Hematopoietic multipotent progenitor cell (in vitro differentiated cells): ENCODE data around the gene FUCA2. TPM values are rescaled to one million over a fixed set of nuclear protein-coding genes. Genes with fewer than 3 reads are reported as not detected.

Experiments
- DNase-seq, 3 donors: peaks; one replicate each; pipeline ENCODE4 v3.0.0-alpha.2; 2011 to 2015; ENCODE audit warnings: low read depth in 2 of 3, low spot score in 2 of 3
- total RNA-seq: library from RNA; depleted of rRNA; stranded (reverse); fragments of >200 nt; gene quantifications from one replicate; pipeline ENCODE4 v1.2.3, GENCODE V29; 2012

Gene FUCA2
- total RNA-seq = 7.8 TPM

DNA sequence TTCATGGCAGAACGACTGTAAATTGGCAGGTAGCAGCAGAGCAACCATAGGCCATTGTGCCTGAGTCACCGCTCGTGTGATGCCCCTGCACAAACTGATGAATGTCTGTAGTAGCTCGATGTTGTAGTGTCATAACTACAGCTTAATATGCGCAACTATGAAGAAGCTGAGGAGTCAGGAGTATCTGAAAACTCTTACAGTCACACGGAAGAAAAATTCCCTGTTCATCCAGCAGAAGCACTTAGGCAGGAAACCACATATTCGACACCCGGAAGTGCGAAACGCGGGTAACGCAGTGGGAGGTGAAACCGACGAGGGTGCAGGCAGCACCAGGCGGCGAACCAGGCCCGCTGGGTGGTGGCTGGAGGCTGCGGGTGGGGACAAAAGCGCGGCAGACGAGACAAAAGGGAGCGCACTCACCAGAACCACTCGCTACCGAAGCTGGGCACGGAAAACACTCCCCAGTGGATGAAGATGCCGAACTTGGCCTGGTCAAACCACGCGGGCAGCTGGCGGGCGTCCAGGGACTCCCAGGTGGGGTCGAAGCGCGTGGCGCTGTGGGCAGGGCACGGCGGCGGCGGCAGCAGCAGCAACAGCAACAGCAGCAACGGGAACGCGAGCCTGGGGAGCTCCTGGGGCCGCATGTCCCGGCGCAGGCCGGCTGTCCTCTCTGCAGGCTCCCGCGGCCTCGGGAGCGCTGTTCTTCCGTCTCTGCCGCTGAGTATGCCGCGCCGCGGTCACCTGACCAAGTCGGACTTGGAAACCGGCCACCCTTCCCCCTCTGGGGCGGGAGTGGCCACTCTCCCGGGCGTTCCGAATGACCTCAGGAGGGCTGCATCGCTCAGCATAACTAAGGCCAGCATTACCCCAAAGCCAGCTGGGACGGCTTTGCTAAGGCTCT, at the start of gene FUCA2:
TSS of gene FUCA2 (minus strand) at position 730 of the 901 bp plus-strand sequence. CDS start at position 644, 86 bp downstream.
- DNase-seq = peak; percentile 32 to 58 (median 50)

DNA sequence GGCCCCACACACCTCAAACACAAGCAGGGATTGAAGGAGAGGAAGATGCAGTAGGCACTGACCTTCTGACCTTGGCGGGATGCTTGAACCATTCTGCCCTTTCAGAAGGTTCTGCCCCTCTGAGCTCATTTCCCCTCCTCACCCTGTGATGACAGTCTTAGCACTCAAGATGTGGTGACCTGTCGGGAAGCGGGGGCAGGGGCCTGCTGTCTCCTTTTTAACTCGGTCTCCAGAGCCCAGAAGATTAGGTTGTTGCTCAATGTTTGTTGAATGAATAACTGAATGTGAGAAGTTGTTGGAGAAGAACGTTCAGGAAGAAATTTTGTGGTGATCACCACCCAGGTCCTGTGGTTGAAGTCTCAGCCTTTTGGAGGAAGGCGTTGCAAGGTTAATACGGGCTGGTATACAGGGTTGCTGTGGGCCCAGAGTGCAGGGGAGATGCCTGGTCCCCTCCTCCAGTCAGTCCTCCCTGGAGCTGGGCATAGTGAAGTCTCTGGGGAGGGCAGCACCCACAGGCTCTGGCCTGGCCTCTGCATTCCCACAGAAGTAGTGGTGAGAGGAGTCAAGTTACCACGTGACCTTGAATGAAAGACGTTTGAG, 49.7 kb upstream of the FUCA2 start:
- no peak for DNase-seq

DNA sequence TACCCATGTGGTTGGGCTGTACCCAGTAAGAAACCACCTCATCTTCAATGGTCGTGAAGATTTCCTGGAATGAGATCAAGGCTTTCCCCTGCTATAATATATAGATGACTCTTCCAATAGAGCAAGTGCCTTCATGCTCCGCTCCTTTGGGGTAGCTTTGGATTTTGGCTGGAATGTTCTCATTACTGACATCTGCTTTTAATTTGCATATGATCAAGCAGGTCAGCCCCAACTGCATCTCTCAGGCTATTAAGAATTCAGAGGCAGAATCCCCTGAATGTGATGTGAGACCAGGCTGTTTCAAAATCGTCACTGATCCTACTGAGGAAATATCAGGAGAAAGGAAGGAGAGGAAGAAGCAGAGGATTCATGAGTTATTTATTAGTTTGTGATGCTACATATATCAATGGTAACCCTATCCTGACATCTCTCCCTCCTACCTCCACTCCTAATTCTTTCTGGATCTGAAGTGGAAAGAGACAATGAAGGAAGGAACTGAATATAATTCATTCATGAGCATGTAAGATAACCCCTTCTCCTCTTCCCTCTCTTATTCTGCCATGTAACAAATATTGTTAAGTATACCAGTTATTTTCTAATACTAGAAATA, 47.6 kb upstream of the FUCA2 start:
- no peak for DNase-seq

- no peak for DNase-seq
These were observed 45.0 kb upstream of the FUCA2 start for GRCh38 chr6:143556529-143556928.

DNA sequence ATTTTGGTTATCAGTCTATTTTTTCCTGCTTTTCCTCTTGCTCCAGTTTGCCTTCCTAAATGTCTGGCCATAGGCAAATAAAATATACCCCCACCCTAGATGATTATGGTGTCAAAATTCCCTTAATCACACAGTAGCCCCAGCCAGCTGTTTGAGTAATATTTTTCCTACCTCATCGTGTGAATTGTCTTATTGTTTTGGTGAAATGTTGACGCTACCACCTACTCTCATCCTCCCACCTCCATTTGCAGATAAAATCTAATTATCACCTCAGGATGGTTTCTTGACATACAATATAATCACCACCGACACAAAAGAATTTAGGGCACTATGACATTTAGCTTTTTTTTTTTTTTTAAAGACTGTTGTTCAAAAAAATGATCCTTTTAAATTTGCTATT, 44.1 kb upstream of the FUCA2 start:
- DNase-seq = no peak

- peak in 2 of 3 donors; percentile 9 to 27 for DNase-seq
These were observed 43.6 kb upstream of the FUCA2 start for GRCh38 chr6:143555071-143555492.

GRCh38 chr6:143553337-143553736, 41.8 kb upstream of the FUCA2 start:
- DNase-seq = no peak

- no peak for DNase-seq
These were observed 38.4 kb upstream of the FUCA2 start for GRCh38 chr6:143549949-143550268.

DNA sequence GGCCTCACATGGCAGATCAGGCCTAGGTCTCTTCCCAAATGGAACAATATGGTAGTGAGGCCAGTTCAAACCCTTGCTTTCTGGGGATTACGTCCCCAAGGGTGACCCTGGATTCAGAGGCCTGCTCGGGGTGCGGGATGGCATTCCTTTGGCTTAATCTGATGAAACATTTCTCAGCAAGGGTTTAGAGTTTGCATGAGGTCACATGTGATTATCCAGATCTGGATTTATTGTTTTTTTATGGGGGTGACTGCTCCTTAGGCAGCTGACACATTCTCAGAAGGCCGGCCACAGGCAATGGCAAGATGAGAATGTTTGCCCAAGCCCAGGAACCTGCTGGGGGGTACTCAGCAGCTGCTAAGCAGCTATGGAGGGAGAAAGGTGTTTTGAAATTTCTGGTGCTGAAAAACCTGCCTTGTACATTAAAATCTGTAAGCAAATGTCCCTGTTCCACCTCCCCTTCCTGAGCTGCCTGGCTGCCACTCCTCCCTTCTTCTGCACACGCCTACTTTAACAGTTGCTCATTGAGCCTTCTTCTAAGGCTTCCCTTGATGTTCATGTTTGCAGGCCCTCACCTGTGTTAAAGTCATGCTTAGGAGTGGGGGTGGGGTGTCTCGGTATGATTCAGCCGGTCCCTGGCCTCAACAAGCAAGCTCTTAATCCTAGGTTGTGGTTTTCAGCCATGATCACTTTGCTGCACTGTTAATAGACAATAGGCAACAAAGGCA, 37.9 kb upstream of the FUCA2 start:
- DNase-seq = no peak

- DNase-seq = no peak
These were observed 35.1 kb upstream of the FUCA2 start for GRCh38 chr6:143546599-143546998.

GRCh38 chr6:143545976-143546547, 34.5 kb upstream of the FUCA2 start:
- DNase-seq = peak in 2 of 3 donors; percentile 9 to 21

- DNase-seq = no peak
These were observed 33.6 kb upstream of the FUCA2 start for GRCh38 chr6:143545165-143545564.

DNA sequence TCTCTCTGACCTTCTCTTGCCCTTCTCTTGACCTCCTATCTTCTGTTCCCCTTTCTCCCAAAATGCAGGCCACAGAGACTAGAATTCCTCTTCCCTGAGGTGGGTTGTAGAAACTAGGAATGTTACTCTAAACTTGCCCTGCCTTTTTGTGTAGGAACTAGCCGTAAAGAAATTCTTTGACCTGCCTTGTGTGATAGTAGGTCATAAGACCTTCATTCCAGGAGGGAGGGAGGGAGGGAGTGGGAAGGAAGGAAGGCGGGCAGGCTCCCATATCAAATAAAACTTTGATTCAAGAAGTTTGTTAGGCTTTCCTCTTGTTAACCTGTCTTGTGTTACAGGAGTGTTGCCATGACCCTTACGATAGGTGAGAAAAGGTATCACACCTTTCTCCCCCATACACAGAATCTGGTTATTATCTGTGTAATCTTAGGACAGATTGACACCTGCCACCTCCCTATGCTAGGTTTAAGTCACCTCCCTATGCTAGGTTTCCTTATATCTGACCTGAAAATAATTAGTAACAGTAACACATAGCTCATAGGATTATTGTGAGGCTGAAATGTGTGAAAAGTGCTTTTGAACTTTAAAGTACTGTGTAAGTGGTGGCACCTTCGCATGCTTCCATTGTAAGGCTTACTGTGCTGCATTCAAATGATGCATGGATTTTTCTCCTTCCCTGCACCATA, 32.6 kb upstream of the FUCA2 start:
- no peak for DNase-seq

- DNase-seq = no peak
These were observed 31.9 kb upstream of the FUCA2 start for GRCh38 chr6:143543435-143543834.

DNA sequence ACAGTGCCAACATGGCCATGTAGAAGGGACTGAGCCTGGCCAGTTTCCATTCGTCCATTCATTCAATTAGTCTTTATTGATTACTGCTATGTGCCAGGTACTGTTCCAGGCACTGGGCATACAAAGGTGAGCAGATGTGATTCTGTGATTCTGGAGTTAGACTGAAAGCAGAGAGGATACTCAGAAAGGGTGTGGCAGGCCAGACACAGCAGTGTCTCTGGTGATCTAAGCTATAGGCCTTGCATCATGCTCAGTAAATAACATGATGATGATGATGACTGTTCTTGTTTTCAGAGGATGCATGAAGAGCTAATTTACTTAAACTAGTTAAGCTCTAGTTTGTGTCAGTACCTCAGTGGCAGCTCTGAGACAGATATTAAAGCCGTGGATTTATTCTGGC, 31.4 kb upstream of the FUCA2 start:
- no peak for DNase-seq

- no peak for DNase-seq
These were observed 28.7 kb upstream of the FUCA2 start for GRCh38 chr6:143540192-143540591.

- no peak for DNase-seq
These were observed 28.2 kb upstream of the FUCA2 start for GRCh38 chr6:143539734-143540133.

DNA sequence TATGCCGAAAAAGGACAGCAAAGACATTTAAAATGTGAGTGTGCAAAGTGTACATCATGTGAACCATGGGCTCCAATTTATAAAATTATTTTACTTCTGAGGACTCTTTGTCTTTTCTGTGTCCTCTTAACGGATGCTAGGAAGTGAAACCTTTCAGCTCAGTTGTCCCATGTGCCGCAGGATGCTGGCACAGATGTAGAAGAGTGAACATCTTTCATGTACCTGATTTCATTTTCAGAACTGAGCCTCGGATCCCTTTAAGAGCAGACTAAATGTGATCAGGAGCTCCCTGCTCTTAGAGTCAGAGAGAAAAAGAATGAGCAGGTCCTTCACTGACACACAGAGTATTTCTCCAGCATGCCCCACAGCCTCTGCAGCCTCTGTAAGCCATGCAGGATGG, 27.6 kb upstream of the FUCA2 start:
- DNase-seq = no peak

GRCh38 chr6:143538374-143538773, 26.9 kb upstream of the FUCA2 start:
- DNase-seq = no peak
